GM12864 (cell line): ENCODE data around the gene NAA40.

Experiments
- DNase-seq: peaks from one replicate; pipeline ENCODE4 v3.0.0-alpha.2; 2011; ENCODE audit warnings: low read depth
- H3K4me3 ChIP-seq: 2 replicates; pipeline ENCODE4 v1.5.1; 2011; ENCODE audit warnings: mild to moderate bottlenecking, low read depth, low read length, control low read depth
- CTCF ChIP-seq: IDR thresholded peaks from 2 replicates; pipeline ENCODE4 v1.5.1; 2011; ENCODE audit warnings: low read depth, mild to moderate bottlenecking, moderate library complexity, low read length, control low read depth, inconsistent platforms; ENCODE audit errors: missing control alignments

The NAA40 gene

GRCh38 chr11:63997104-63997700 is 58.4 kb downstream of the NAA40 start:
- no peak for TF ChIP-seq CTCF
- no peak for DNase-seq

GRCh38 chr11:63997801-63998337 is 59.1 kb downstream of the NAA40 start:
- no peak overlapping the region for H3K4me3 ChIP-seq
- TF ChIP-seq CTCF: no peak
- no peak for DNase-seq

More at GRCh38 chr11:63997104-63997700, 58.4 kb downstream of the NAA40 start:
- H3K4me3 ChIP-seq: no peak overlapping the region

GRCh38 chr11:63998558-63999348 is 60.0 kb downstream of the NAA40 start:
- no peak for DNase-seq
- H3K4me3 ChIP-seq: no peak overlapping the region
- no peak for TF ChIP-seq CTCF

GRCh38 chr11:63999349-64000025 is 60.7 kb downstream of the NAA40 start:
- no peak for TF ChIP-seq CTCF
- no peak overlapping the region for H3K4me3 ChIP-seq
- DNase-seq: no peak

DNA sequence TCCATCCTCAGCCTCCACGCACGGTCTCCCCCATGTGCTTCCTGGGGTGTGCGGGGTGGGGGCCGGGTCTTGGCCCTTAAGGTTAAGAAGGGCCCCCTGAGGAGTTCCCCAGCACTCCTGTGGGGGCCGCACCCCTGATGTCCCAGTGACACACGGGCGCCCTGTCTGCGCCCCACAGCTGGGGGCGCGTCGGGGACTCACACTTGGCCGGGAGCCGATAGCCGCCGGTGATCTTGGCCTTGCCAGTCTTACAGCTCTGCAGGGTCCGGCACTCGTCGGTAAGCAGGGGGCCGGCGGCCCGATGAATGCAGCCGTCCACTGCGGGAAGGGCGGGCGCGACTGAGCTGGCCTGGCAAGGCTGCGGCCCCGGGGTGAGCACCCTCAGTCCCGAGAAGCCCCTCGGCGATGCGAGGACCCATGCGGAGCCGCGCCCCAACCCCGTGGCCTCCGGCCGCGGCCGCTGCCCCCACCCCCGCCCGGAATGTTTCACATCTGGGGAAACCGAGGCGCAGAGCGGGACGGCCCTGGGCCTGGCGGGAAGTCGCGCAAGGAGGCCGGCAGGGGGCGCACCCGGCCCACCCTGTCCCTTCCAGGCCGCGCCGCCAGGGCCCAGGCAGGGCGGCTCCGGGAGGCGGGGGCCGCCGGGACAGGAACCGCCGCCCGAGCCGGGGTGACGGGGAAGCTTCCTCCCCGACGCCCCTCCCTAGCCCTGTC is 61.4 kb downstream of the NAA40 start:
- H3K4me3 ChIP-seq: no peak overlapping the region; the same call in 1 of the 2 replicates
- peak; percentile 63 for TF ChIP-seq CTCF
- peak; percentile 18 for DNase-seq

- TF ChIP-seq CTCF: no peak
- H3K4me3 ChIP-seq: no peak overlapping the region; the same call in 1 of the 2 replicates
- no peak for DNase-seq
These were observed 62.1 kb downstream of the NAA40 start for GRCh38 chr11:64000740-64001483.
